PC-9 (cell line): ENCODE measurements around the gene ADAMTSL2.

Experiments used
- EZH2 ChIP-seq: fragments of 200-600 bp; sonication (generic); IDR thresholded peaks from 2 replicates; pipeline ENCODE4 v1.8.0; 2017; ENCODE audit warnings: antibody characterized with exemption, low read depth
- TF ChIP-seq, protein P1 (sequence below): fragments of 200-600 bp; sonication (generic); conservative IDR thresholded peaks from 2 replicates; pipeline ENCODE4 v1.6.1; 2017; ENCODE audit warnings: mixed run types, antibody characterized with exemption, mild to moderate bottlenecking, moderate library complexity

DNA sequence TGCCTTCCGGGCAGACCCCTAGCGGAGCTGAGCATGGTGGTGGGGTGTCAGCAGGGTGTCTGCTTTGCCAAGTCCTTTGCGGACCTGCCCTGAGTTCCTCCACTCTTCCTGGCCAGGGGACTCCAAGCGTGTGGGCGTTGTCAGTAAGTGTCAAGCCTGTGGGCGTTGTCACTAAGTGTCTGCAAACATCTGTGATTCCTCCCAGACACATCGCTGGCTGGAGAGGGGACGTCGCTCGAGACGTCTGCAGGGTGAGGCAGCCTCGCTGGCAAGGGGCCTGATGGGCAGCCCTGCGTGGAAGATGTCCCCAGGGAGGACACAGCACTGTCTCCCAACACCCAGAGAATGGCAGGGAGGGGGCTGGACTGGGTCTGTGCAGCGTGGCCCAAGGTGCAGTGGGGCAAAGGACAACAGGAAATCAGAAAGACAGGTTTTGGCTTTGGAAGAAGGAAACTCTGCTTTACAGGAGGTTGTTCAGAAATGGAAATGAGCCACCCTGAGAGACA is 28.8 kb downstream of the ADAMTSL2 start:
- TF ChIP-seq, protein P1, sequence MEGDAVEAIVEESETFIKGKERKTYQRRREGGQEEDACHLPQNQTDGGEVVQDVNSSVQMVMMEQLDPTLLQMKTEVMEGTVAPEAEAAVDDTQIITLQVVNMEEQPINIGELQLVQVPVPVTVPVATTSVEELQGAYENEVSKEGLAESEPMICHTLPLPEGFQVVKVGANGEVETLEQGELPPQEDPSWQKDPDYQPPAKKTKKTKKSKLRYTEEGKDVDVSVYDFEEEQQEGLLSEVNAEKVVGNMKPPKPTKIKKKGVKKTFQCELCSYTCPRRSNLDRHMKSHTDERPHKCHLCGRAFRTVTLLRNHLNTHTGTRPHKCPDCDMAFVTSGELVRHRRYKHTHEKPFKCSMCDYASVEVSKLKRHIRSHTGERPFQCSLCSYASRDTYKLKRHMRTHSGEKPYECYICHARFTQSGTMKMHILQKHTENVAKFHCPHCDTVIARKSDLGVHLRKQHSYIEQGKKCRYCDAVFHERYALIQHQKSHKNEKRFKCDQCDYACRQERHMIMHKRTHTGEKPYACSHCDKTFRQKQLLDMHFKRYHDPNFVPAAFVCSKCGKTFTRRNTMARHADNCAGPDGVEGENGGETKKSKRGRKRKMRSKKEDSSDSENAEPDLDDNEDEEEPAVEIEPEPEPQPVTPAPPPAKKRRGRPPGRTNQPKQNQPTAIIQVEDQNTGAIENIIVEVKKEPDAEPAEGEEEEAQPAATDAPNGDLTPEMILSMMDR: no peak
- no peak for TF ChIP-seq EZH2
